Psoas muscle (tissue), 8 donors: ENCODE results near the gene IYD. TPM values are rescaled to one million over a fixed set of nuclear protein-coding genes. Genes with fewer than 3 reads are reported as not detected.

Experiments used
- ATAC-seq, 4 donors: fragments of 200-7000 bp; cut with Tn5 transposase; one replicate each; pipeline ENCODE4 v1.9.1; 2020; ENCODE audit warnings: moderate library complexity in 3 of 4, mild to moderate bottlenecking in 2 of 4
- DNase-seq, 2 donors: peaks; one replicate each; pipeline ENCODE4 v3.0.0-alpha.2; 2020
- H3K27ac ChIP-seq: fragments of 200-600 bp; one replicate; pipeline ENCODE4 v1.8.0; 2022
- H3K27me3 ChIP-seq, 3 donors: fragments of 200-600 bp in 1 of 3; one replicate each; pipeline versions ENCODE4 v1.6.1 to v1.8.0; 2013 to 2022; ENCODE audit warnings: low read length in 2 of 3, mild to moderate bottlenecking in 2 of 3, moderate library complexity in 1 of 3; ENCODE audit not compliant: insufficient read depth in 3 of 3
- H3K36me3 ChIP-seq, 2 donors: fragments of 200-600 bp in 1 of 2; one replicate each; pipeline versions ENCODE4 v1.6.1 to v1.8.0; 2013 to 2022; ENCODE audit warnings: low read depth in 1 of 2, mild to moderate bottlenecking in 1 of 2, moderate library complexity in 1 of 2; ENCODE audit not compliant: insufficient read depth in 1 of 2
- H3K4me1 ChIP-seq: fragments of 200-600 bp; one replicate; pipeline ENCODE4 v1.8.0; 2022
- H3K4me3 ChIP-seq: fragments of 200-600 bp; one replicate; pipeline ENCODE4 v1.8.0; 2022; ENCODE audit warnings: mild to moderate bottlenecking
- H3K9me3 ChIP-seq: fragments of 200-600 bp; one replicate; pipeline ENCODE4 v1.8.0; 2022
- WGBS, 3 donors: extraction: QIAGEN DNeasy Blood & Tissue Kit; methylation state at CpG; one replicate each; pipeline versions ENCODE4 v1.1.6 to v1.1.7; 2013; 5-methylcytosine and 5-hydroxymethylcytosine counted together
- intact Hi-C, 2 donors: fragments of 100-400 bp; cut with DNase I; formaldehyde crosslinking; loops; one replicate each; pipeline versions ENCODE4 v1.11.0 to v1.14.2; 2022
- polyA plus RNA-seq, 3 donors: library from polyadenylated mRNA; stranded (reverse); fragments of 200-250 nt; gene quantifications; one replicate each; pipeline ENCODE4 v1.2.3, GENCODE V29; 2013
- total RNA-seq, 4 donors: library from RNA; stranded (reverse); fragmentation: NEBNext Ultra II Directional in 2 of 4; extraction: Animal tissue kit (Norgen Biotek cat#: 25700) in 2 of 4; gene quantifications; one replicate each; pipeline versions ENCODE4 v1.2.1 to v1.2.4, GENCODE V29; 2021 to 2023
- TF ChIP-seq, protein P1 (sequence below): fragments of 200-600 bp; IDR thresholded peaks from one replicate; pipeline ENCODE4 v1.8.0; 2022; ENCODE audit warnings: antibody characterized with exemption
- donor health status: healthy with polysubstance abuse.
- donor health status: DM: no; HTN: no; CAD: no; lungs with moderate emphysema.
- donor health status: Bipolar disorder and iron deficiency.
- donor health status: healthy.
- donor health status: DM: yes; HTN: yes; CAD: no.
- donor health status: DM: no; HTN: no; CAD: no.
- donor health status: DM: no; HTN: no; CAD: no.
- donor health status: DM: yes; HTN: yes; CAD: no.

IYD gene
- total and polyA plus RNA-seq, 7 donors = 0.04 to 0.28 (median 0.05) TPM; not detected in 4

DNA sequence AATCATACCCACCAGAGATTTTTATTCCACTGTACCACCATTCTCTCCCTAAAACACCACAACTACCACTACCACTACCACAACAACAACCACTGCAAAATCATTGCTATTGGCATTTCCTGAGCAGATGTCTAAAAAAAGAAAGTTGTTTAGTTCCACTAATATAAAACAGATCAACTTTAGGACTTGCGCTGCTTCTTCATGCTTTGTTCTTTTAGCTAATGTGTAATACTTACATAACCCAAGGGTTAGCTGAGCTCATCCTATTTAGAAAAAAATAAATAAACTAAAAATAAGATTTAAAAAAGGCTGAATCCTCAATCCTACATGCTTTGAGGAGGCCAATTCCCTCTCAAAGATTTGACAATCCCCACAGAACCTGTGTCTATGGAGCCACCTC lies 11.4 kb downstream of the IYD start:
- TF ChIP-seq, protein P1, sequence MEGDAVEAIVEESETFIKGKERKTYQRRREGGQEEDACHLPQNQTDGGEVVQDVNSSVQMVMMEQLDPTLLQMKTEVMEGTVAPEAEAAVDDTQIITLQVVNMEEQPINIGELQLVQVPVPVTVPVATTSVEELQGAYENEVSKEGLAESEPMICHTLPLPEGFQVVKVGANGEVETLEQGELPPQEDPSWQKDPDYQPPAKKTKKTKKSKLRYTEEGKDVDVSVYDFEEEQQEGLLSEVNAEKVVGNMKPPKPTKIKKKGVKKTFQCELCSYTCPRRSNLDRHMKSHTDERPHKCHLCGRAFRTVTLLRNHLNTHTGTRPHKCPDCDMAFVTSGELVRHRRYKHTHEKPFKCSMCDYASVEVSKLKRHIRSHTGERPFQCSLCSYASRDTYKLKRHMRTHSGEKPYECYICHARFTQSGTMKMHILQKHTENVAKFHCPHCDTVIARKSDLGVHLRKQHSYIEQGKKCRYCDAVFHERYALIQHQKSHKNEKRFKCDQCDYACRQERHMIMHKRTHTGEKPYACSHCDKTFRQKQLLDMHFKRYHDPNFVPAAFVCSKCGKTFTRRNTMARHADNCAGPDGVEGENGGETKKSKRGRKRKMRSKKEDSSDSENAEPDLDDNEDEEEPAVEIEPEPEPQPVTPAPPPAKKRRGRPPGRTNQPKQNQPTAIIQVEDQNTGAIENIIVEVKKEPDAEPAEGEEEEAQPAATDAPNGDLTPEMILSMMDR = no peak
- Histone ChIP-seq H3K4me1 (no peaks in the 10 kb centered on the region), H3K4me3 (no peak overlapping the region), H3K27ac (no peak overlapping the region), H3K36me3 (no peaks in the 10 kb centered on the region), H3K9me3 (no peaks in the 10 kb centered on the region), H3K27me3 (no peaks in the 10 kb centered on the region)
- ATAC-seq = no peak
- no peak for DNase-seq
- 69 to 85% (median 80%) methylated on average over 1 of the region's 1 CpG for WGBS, 3 donors
- intact Hi-C loops = no loop called here

DNA sequence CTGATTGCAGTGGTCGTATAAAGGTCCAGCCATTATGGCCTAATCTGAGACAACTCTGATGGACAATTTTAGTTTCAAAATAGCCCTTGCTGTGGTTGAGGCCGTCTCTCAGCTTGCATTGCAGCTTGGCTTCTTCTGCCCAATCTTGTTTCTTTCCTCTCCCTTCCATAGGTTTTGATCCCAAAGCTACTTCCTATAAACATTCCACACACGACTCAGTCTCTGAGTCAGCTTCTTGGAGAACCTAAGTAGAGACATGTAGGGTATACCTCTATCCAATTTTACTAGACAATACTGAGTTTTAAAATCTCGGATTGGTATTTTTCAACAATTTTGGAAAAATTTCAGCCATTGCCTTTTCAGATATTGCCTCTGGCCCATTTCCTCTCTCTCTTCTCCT lies 13.4 kb downstream of the IYD start:
- DNase-seq (no peak), ATAC-seq (no peak)
- TF ChIP-seq, protein P1 = no peak
- no peaks in the 10 kb centered on the region for H3K9me3 ChIP-seq
- no peaks in the 10 kb centered on the region for H3K27me3 ChIP-seq
- H3K36me3 ChIP-seq = no peaks in the 10 kb centered on the region
- no peak overlapping the region for H3K27ac ChIP-seq
- intact Hi-C loops = no loop called here
- 89 to 93% (median 89%) methylated on average over 4 of the region's 4 CpGs for WGBS, 3 donors
- H3K4me3 ChIP-seq = no peak overlapping the region
- no peaks in the 10 kb centered on the region for H3K4me1 ChIP-seq

DNA sequence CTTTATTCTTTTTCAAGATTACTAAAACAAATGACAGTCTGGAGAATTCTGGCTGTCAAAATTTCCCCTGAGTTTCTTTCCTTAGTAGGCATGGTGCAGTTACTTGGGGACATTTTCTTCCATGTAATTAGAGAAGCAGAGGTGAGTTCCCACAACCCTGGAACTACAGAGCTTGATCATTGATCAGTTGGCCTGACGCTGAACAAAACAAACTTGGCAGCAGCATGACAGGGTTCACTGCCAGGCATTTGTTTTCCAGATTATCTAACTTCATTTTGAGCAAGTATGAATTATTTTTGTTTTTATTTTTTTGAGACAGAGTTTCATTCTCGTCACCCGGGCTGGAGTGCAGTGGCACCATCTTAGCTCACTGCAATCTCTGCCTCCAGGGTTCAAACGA lies 22.6 kb downstream of the IYD start:
- DNase-seq (no peak), ATAC-seq (no peak)
- TF ChIP-seq, protein P1 = no peak
- Histone ChIP-seq H3K9me3 (no peaks in the 10 kb centered on the region), H3K27ac (no peak overlapping the region), H3K27me3 (no peaks in the 10 kb centered on the region), H3K36me3 (no peaks in the 10 kb centered on the region), H3K4me1 (no peaks in the 10 kb centered on the region), H3K4me3 (no peak overlapping the region)
- intact Hi-C loops = no loop called here
- 69 to 78% (median 72%) methylated on average over 4 of the region's 4 CpGs for WGBS, 3 donors

DNA sequence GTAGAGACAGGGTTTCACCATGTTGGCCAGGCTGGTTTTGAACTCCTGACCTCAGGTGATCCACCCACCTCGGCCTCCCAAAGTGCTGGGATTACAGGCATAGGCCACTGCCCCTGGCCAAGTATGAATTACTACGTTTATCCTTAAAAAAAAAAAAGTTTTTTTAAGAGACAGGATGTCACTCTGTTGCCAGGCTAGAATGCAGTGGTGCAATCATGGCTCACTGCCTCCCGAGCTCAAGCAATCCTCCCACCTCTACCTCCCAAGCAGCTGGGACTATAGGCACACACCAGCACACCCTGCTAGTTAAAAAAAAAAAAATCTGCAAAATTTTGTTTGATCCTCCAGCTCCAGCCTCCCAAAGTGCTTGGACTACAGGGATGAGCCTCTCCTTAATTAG lies 23.1 kb downstream of the IYD start:
- DNase-seq (no peak), ATAC-seq (no peak)
- Histone ChIP-seq H3K36me3 (no peaks in the 10 kb centered on the region), H3K9me3 (no peaks in the 10 kb centered on the region), H3K27me3 (no peaks in the 10 kb centered on the region), H3K4me1 (no peaks in the 10 kb centered on the region), H3K4me3 (no peak overlapping the region), H3K27ac (no peak overlapping the region)
- WGBS, 3 donors = 57 to 60% (median 58%) methylated on average over 3 of the region's 3 CpGs
- TF ChIP-seq, protein P1 = no peak
- intact Hi-C loops = no loop called here

DNA sequence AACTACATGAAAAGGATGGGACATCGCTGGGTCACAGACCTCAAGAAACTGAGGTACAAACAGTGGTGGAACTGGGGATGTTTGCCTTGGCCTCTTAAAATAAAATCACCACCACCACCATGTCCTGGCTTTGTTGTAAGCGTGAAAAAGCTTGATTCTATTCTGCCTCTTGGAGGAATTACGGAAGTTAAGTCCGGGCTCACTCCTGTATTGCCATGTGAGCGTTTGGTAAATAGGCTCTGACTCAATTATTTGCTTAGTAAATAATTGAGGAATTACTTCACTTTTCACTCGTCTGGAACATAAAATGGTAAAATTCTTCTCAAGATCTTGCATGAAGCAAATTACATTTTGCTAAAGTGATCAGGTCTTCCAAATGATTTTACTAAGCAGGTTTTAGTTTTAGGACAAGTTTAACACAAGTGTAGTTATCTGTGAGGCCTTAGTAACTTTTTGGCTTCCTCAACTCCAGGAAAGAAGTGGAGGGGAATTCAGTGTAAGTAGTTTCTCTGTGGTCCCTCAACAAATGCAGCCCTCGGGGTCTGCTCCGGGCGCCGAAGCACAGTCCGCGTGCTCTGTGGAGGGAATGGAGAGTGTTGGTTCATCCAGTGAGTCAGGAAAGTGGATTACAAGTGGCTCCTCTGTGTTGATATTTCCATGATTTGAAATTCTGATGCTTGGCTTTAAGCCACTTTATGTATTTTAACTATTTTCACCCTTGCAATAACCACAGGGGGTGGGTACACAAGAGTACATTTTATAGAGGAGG lies 23.8 kb downstream of the IYD start:
- Histone ChIP-seq H3K9me3 (no peaks in the 10 kb centered on the region), H3K27me3 (no peaks in the 10 kb centered on the region), H3K36me3 (no peaks in the 10 kb centered on the region), H3K27ac (no peak overlapping the region), H3K4me1 (no peaks in the 10 kb centered on the region), H3K4me3 (no peak overlapping the region)
- TF ChIP-seq, protein P1 = no peak
- no peak for ATAC-seq
- intact Hi-C loops = no loop called here
- WGBS, 3 donors = 88 to 92% (median 91%) methylated on average over 12 of the region's 12 CpGs
- DNase-seq = no peak
